NK-92 treated with Interleukin-12 subunit alpha and Interleukin-12 subunit beta, amount 100 ng/mL, for 24 hours (cell line): ENCODE data around the gene NSD1.
"Not testable (repeated sequence)": the region's sequence is repeated elsewhere in the genome, so short reads cannot be mapped to it uniquely, and the experiment has no call there.

Experiments used
- DNase-seq: peaks from one replicate; lab custom pipeline; 2025; lab: John Stamatoyannopoulos, UW

The NSD1 gene

GRCh38 chr5:177177847-177178437, 44.4 kb downstream of the NSD1 start:
- DNase-seq: not testable (repeated sequence)

GRCh38 chr5:177178733-177179304, 45.2 kb downstream of the NSD1 start:
- no peak for DNase-seq

- no peak for DNase-seq
Observed at GRCh38 chr5:177179431-177179830, 45.9 kb downstream of the NSD1 start.

- no peak for DNase-seq
Observed at GRCh38 chr5:177183142-177183541, 49.6 kb downstream of the NSD1 start.

- DNase-seq: no peak
Observed at GRCh38 chr5:177183766-177184360, 50.3 kb downstream of the NSD1 start.

GRCh38 chr5:177185993-177186392, 52.4 kb downstream of the NSD1 start:
- no peak for DNase-seq

- DNase-seq: no peak
Observed at GRCh38 chr5:177186645-177187044, 53.1 kb downstream of the NSD1 start.

- DNase-seq: no peak
Observed at GRCh38 chr5:177188775-177189174, 55.2 kb downstream of the NSD1 start.

- no peak for DNase-seq
Observed at GRCh38 chr5:177189416-177189815, 55.8 kb downstream of the NSD1 start.

GRCh38 chr5:177189965-177190364, 56.4 kb downstream of the NSD1 start:
- no peak for DNase-seq

- no peak for DNase-seq
Observed at GRCh38 chr5:177194268-177194667, 60.7 kb downstream of the NSD1 start.

- no peak for DNase-seq
Observed at GRCh38 chr5:177195307-177195952, 61.9 kb downstream of the NSD1 start.

GRCh38 chr5:177198738-177199137, 65.2 kb downstream of the NSD1 start:
- no peak for DNase-seq

GRCh38 chr5:177204281-177204680, 70.7 kb downstream of the NSD1 start:
- no peak for DNase-seq

GRCh38 chr5:177209610-177210009, 76.0 kb downstream of the NSD1 start:
- DNase-seq: no peak

- no peak for DNase-seq
Observed at GRCh38 chr5:177212242-177212641, 78.7 kb downstream of the NSD1 start.

GRCh38 chr5:177220576-177220975, 87.0 kb downstream of the NSD1 start:
- DNase-seq: no peak

- no peak for DNase-seq
Observed at GRCh38 chr5:177222269-177222668, 88.7 kb downstream of the NSD1 start.

GRCh38 chr5:177225798-177226197, 92.2 kb downstream of the NSD1 start:
- no peak for DNase-seq

GRCh38 chr5:177226860-177227259, 93.3 kb downstream of the NSD1 start:
- DNase-seq: no peak

GRCh38 chr5:177228751-177229150, 95.2 kb downstream of the NSD1 start:
- DNase-seq: no peak

GRCh38 chr5:177230660-177231059, 97.1 kb downstream of the NSD1 start:
- no peak for DNase-seq
